NCI-H2107 treated with DMSO at 0.1 percent for 48 hours (cell line): Measurements from ENCODE around the gene NEURL1.
"Not testable (repeated sequence)": the region's sequence is repeated elsewhere in the genome, so short reads cannot be mapped to it uniquely, and the experiment has no call there.

Experiments
- DNase-seq: peaks from one replicate; lab custom pipeline; 2025; ENCODE audit not compliant: unreplicated experiment; lab: John Stamatoyannopoulos, UW

NEURL1 gene

DNA sequence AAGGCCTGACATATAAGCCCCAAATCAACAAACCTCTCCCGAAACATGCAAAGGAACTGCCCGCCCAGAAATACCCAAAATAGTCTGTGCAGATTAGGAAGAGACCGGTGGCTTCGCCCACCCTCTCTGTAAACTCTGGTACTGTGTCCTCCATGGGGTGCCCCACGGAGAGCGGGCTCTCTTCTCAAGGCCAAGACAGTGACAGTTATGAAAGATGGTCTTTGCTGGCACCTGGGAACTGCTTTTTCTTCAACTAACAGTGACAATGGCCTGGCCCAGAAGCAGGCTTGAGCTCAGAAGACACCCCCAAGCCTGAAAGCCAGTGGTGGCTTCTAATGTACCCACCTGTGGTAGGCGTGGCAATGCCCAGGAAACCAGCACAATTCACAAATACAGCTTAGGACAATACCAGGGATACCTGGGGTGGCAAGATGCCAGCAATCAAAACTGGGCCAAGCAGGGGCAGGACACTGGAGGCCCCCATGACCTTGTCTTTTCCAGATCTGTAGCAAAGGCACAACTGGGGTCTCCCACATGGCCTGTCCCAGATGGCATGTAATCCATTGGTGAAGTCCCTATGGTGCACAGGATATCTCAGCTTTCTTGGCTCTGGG is 107.6 kb downstream of the NEURL1 start:
- DNase-seq = no peak

DNA sequence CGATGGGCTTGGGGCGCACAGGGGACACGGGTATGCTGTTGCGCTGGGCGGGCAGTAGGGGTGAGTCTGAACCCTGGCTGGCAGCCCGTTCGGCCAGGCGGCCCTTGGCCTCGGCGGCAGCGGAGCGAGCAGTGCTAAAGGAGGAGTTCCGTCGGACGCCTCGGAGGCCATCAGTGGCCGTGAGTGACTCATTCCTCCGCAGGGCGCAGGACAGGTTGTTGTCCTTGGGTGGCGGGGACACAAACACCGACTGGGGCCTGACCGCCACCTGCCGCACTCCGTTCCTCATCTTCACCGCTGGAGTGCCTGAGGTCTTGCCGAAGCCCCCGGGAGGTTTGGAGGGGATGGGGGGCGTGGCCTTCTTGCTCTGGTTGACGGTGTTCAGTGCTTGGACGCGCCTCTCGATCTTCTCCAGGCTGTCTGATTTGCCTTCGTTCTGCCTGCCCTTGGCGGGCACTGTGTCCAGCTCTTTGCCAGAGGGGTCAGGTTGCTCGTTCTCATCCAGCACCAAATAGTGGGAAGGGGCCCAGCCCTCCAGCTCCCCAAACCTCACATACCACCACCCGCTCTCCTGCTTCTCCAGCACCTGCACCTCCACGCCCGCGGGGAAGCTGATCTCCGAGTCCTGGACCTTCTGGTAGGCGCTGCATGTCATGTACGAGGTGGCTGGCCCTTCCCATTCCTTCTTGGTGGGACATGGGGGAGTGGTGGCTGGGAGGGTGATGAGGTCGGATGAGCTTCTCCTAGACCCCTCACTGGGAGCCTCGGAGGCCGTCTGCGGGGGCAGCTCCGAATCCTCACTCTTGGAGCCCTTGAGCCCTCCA is 108.7 kb downstream of the NEURL1 start:
- DNase-seq = no peak

GRCh38 chr10:103602852-103603155 is 109.3 kb downstream of the NEURL1 start:
- DNase-seq = no peak

DNA sequence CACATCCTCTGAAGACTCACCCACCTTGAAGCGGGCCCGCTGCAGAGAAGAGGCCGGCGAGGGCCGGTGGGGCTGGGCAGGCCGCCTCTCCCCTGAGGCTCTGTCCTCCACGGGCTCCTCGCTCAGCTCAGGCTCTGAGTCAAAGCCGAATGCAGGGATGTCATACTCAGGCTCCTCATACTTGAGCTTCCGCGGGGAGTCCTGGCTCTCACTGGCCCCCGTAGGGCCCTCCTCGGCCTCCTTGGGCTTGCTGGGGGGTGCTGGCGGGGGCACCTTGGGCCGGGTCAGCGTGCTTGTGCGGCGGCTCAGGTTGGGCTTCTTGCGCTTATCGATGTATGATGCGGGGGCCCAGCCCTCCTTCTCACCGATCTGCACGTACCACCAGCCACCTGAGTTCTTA is 109.9 kb downstream of the NEURL1 start:
- DNase-seq = no peak

GRCh38 chr10:103605359-103606096 is 112.0 kb downstream of the NEURL1 start:
- DNase-seq = no peak

DNA sequence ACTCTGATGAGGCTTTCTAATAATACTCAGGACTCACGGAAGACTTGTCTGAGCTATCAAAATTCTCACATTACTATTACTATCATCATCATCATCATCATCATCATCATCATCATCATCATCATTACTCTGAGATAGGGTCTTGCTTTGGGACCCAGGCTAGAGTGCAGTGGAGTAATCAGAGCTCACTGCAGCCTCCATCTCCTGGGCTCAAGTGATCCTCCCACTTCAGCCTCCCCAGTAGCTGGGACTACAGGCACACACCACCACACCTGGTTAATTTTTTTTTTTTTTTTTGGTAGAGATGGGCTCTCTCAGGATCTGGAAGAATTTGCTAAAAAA is 112.6 kb downstream of the NEURL1 start:
- not testable (repeated sequence) for DNase-seq

DNA sequence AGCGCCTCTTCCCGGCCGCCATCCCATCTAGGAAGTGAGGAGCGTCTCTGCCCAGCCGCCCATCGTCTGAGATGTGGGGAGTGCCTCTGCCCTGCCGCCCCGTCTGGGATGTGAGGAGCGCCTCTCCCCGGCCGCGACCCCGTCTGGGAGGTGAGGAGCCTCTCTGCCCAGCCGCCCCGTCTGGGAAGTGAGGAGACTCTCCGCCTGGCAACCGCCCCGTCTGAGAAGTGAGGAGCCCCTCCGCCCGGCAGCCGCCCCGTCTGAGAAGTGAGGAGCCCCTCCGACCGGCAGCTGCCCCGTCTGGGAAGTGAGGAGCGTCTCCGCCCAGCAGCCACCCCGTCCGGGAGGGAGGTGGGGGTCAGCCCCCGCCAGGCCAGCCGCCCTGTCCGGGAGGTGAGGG is 113.5 kb downstream of the NEURL1 start:
- not testable (repeated sequence) for DNase-seq

DNA sequence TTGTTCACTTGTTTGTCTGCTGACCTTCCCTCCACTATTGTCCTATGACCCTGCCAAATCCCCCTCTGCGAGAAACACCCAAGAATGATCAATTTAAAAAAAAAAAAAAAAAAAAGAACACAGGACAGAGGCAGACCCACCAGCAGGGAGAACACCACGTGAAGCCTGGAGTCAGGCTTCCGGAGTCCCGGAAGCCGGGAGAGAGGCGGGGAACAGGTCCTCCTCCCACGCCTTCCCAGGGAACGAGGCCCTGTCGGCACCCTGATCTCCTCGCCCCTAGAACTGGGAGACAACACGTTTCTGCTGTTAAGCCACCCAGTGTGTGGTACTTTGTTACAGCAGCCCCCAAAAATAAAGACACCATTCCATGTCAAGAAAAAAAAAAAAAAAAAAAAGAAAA is 114.6 kb downstream of the NEURL1 start:
- not testable (repeated sequence) for DNase-seq

DNA sequence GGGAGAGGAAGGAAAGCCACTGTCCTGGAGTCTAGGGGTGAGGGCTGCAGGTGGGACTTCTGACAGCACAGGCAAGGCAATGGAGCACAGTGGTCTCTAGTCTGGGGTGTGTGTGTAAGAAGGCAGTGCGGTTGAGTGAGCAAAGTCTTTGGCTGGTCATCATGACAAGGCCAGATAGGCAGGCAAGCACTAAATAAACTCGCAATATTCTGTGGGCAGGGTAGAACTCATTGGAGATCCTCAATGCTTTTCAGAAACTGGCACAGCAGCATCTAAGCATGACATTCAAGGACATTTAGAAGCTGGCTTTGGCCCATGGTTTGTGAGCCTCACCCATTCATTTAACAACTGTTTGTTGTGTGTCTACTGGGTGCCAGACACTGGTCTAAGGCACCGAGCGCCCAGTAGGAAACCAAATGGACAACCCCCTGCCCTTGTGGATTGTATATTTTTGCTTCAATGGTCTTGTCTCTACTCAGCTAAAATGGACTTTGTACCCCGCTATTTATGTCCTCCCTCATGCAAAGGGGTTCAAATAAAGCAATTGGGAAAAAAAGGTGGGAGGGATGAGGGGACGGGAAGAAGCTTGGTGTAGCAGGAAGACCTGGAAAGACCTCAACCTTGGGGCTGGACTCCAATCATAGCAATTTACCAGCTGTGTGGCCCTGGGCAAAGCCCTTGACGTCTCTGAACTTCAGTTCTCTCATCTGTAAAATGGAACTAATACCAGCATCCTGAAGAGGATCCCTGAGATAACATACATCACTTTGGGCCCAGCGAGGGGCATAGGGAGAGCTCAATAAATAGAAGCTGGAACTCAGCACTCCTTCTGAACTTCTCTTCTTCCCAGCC is 116.0 kb downstream of the NEURL1 start:
- DNase-seq = no peak

GRCh38 chr10:103610083-103610472 is 116.6 kb downstream of the NEURL1 start:
- DNase-seq = no peak

GRCh38 chr10:103610921-103611511 is 117.5 kb downstream of the NEURL1 start:
- DNase-seq = no peak

GRCh38 chr10:103612462-103613365 is 119.2 kb downstream of the NEURL1 start:
- DNase-seq = no peak

DNA sequence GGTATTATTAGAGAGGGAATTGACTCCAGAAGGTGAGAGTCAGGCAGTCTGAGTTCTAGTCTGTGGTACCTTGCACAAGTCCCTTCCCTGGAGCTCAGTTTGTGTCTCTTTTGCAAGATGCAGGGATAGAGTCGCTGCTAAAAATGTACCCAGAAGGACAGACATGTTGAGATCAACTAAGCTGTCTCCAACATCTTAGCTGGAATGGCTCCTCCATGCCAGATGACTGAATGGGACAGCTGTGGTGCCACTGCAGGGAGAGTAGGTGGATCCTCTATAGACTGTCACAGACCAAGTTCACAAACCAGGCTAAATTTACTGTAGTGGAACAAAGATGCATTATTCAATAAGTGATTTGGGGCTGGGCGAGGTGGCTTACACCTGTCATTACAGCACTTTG is 120.1 kb downstream of the NEURL1 start:
- no peak for DNase-seq

DNA sequence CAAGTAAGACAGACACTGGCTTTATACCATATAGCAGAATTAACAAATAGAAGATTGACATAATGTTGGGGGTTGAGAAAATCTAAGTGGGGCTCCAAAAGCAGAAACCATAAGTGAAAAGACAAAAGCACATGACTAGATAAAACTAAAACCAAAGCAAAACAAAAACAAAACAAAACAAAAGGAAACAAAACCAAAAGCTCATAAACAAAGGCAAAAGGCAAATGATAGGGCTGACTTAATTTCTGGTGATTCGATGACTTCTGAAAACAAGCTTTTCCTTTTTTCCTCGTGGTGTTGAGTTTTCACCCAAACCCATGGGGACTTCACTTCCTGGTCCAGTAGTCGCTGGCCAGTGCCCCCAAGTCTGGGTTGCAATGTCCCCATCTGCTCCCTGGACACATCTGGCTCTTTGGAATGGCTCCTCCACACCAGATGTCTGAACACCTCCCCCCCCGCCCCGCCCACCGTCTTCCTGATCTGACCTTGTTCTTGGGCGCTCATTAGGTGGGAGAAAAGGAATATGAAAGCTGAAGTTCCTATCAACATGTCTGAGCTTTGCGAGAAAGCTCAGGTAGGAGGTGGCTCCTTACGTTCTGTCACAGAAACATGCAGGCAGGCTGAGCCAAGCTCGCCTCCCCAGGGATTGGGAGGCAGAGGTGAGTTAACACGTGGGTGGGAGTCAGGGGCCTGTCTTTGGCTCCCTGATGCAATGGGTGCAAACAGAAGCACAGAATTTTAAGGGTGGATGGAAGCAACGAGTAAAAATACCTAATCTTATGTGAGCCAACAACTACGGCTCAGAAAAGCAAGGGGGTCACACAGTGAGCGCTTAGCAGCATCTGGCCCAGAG is 121.0 kb downstream of the NEURL1 start:
- DNase-seq = no peak

GRCh38 chr10:103616705-103617601 is 123.4 kb downstream of the NEURL1 start:
- no peak for DNase-seq

- no peak for DNase-seq
Measured at GRCh38 chr10:103617602-103618385, 124.3 kb downstream of the NEURL1 start.
